ENCODE results near the gene MARCHF10.

- TF ChIP-seq CTCF (IDR thresholded peaks at IDR 0.05; ENCODE audit: poor library complexity, severe bottlenecking) (no peak), RAD21 (conservative IDR thresholded peaks at IDR 0.05) (no peak), EZH2 (IDR thresholded peaks at IDR 0.05; ENCODE audit: borderline replicate concordance, insufficient read depth, low read length, poor library complexity, severe bottlenecking) (no peak), POLR2AphosphoS5 (IDR thresholded peaks at IDR 0.05) (no peak), TAF1 (IDR thresholded peaks at IDR 0.05; ENCODE audit: low read depth) (no peak)
- TF ChIP-seq, protein P1, sequence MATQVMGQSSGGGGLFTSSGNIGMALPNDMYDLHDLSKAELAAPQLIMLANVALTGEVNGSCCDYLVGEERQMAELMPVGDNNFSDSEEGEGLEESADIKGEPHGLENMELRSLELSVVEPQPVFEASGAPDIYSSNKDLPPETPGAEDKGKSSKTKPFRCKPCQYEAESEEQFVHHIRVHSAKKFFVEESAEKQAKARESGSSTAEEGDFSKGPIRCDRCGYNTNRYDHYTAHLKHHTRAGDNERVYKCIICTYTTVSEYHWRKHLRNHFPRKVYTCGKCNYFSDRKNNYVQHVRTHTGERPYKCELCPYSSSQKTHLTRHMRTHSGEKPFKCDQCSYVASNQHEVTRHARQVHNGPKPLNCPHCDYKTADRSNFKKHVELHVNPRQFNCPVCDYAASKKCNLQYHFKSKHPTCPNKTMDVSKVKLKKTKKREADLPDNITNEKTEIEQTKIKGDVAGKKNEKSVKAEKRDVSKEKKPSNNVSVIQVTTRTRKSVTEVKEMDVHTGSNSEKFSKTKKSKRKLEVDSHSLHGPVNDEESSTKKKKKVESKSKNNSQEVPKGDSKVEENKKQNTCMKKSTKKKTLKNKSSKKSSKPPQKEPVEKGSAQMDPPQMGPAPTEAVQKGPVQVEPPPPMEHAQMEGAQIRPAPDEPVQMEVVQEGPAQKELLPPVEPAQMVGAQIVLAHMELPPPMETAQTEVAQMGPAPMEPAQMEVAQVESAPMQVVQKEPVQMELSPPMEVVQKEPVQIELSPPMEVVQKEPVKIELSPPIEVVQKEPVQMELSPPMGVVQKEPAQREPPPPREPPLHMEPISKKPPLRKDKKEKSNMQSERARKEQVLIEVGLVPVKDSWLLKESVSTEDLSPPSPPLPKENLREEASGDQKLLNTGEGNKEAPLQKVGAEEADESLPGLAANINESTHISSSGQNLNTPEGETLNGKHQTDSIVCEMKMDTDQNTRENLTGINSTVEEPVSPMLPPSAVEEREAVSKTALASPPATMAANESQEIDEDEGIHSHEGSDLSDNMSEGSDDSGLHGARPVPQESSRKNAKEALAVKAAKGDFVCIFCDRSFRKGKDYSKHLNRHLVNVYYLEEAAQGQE (IDR thresholded peaks at IDR 0.05; ENCODE audit: borderline replicate concordance), result no peak
Measured at GRCh38 chr17:62824290-62825131, 16.4 kb upstream of the MARCHF10 start.

All from neural cell (in vitro differentiated cells).